ENCODE measurements around the gene SNX30.

The SNX30 gene

DNA sequence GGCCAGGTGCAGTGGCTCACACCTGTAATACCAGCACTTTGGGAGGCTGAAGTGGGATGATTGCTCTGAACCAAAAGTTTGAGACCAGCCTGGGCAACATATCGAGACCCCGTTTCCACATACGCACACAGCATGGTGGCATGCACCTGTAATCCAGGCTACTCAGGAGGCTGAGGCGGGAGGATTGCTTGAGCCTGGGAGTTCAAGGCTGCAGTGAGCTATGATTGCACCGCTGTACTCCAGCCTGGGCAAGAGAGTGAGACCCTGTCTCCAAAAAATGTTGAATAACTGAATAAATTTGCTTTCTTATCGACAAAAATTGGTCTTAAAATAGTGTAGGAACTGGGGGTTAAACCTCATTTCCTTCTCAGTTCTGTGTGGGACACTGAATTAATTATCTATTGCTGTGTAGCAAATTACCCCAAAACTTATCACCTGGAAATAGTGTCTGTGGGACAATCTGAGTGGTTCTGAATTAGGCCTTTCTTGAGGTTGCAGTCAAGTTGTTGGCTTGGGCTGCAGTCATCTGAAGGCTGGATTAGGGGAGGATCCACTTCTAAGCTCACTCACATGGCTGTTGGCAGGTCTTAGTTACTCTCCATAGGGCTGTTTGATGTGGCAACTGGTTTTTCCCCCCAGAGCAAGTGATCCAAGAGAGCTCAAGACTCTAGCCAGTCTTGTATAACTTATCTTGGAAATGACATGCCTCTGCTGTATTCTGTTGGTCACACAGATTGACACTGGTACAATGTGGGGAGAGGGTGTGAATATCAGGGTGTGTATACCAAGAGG, 2.0 kb downstream of the SNX30 start:
- DNase-seq: no peak

DNA sequence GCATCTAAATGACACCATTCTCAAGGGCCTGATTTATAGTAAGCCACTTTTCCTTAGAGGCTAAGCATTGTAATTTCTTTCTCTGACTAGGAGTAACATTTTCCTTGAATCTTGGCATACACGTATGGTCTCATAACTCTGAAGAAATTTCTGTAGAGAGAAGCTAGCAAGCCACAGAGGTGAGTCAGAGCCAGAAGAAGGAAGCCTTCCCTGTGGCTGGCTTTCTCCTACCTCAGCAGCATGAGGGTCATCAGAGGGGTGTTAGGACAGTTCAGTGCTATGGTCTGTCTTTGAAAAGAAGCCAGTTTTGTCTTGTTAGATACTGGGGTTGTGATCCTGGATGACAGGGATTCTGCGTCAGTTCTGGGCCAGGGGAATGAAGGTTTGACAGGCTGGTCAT, 3.2 kb downstream of the SNX30 start:
- DNase-seq: no peak

DNA sequence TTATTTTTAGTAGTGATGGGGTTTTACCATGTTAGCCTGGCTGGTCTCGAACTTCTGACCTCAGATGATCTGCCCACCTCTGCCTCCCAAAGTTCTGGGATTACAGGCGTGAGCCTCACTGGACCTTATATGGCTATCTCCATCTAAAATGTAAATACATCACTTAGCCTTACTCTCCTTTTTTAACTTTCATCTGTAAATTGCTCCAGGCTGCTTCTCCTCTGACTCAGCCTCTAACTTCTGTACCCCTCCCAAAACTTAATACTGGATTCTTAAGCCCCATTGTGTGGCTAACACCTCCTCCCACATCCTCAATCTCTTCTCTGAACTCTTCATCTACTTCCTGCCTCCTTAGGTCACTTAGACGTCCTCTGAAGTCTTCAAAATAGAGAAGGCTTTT, 4.0 kb downstream of the SNX30 start:
- DNase-seq: peak in 1 of 2 donors; percentile 18

- no peak for DNase-seq
These were observed 4.5 kb downstream of the SNX30 start for GRCh38 chr9:112755016-112755427.

DNA sequence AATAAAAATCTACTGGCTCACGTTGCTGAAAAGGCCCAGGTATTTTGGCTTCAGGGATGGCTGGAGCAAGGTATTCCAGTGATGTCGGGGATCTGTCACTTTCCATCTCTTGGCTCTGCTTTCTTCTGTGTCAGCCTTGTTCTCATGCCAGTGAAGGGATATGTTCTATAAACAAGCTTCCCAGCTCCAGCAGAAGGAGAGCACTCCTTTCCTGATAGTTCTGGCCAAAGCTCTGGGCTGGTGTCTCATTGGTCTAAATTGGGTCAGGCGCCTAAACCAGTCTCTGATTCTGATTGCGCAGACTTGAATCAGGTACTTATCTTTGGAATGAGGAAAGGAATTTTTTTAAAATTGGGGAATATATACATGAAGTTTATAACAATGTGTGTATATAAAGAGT, 5.1 kb downstream of the SNX30 start:
- DNase-seq: no peak

GRCh38 chr9:112757282-112757883, 6.8 kb downstream of the SNX30 start:
- no peak for DNase-seq

GRCh38 chr9:112757940-112758339, 7.4 kb downstream of the SNX30 start:
- no peak for DNase-seq

GRCh38 chr9:112760821-112761220, 10.3 kb downstream of the SNX30 start:
- DNase-seq: no peak

DNA sequence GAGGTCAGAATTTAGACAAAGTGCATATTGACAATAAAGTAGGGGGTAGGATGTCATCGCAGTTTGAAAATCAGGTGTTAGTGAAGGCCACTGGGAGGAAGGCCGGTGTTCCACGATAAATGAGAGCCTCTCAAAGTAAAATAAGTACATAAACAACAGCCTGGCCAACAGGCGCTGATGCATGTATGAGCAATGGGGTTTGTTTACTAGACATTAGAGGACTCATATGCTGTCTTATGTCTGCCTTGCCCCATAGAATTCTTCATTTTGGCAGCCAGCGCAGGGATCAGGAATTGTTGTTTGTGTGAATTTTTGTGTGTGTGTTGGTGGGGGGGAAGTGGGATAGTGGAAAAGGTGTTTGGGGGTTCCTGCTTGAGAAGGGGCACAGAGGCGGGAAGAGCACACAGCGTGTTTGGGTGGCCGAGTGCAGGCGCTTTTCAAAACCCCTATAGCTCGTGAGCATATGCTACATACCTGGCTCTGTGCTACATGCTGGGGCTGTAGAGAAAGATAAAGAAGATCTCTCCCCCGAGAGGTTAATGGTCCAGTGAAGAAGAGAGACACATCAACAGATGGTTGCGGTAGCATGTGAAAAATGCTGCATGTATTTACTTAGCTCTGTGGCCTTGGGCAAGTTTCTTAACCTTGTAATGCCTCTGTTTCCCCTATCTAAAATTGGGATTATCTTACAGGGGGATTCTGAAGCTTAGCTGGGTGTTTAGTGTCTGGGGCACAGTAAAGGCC, 11.5 kb downstream of the SNX30 start:
- DNase-seq: no peak

GRCh38 chr9:112762726-112763518, 12.4 kb downstream of the SNX30 start:
- DNase-seq: no peak

DNA sequence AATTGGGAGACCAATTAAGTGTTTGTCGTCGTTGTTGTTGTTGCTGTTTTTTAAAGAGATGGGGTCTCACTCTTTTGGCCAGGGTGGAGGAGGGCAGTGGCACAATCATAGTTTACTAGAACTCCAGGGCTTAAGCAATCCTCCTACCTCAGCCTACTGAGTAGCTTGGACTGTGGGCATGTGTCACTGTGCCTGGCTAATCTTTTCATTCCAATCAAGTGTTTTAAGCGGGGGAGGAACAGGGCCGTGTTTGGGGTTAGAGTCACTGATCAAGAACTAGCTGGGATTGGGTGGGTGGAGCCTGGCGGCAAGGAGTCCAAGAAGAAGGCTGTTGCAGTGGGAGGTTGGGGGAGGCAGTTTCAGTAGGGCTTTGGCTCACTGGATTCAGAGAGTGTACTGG, 13.8 kb downstream of the SNX30 start:
- DNase-seq: no peak

- no peak for DNase-seq
These were observed 14.3 kb downstream of the SNX30 start for GRCh38 chr9:112764837-112765236.

DNA sequence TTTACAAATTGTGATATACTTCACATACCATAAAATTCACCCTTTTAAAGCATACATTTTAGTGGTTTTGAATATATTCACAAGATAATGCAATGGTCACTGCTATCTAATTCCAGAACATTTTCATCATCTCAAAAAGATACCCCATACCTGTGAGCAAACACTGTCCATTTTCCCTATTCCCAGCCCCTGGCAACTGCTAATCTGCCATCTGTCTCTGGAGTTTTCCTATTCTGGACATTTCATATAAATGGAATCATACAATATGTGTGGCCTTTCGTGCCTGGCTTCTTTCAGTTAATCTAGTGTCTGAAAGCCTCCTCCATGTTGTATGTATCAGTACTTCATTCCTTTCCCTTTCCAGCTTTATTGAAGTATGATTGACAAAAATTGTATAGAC, 14.7 kb downstream of the SNX30 start:
- DNase-seq: no peak

GRCh38 chr9:112771359-112772214, 21.0 kb downstream of the SNX30 start:
- no peak for DNase-seq

DNA sequence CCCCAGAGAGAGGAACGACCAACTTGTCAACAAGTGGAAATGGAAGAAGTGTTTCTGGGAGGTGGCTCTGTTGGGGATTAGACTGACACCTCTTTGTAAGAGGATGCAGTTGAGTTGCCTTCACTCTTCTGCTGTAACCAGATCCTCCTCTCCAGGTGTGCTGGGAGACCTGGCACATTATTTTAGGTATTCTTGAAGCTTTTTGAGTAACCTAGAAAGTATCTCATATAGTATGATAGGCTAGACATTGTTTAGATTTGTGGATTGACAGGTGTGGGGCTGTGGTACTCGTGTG, 21.6 kb downstream of the SNX30 start:
- DNase-seq: no peak

DNA sequence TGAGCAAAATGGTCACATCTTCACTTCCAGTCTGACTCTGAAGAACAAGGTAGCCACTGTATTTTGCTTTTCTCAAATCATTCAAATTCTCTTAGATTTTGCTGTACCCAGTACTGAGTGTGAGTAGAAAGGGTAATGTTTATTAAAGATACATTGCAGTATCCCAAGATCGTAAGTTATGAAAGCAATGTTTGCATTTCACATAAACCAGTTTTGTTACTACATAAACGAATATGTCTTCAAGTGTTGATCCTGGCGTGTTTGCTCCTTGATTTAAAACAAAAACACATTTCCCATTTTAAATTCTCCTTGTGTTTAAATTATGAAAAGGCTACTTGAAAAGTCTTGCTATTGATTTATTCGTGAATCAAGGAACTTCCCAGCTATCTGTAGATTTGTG, 22.0 kb downstream of the SNX30 start:
- DNase-seq: no peak

DNA sequence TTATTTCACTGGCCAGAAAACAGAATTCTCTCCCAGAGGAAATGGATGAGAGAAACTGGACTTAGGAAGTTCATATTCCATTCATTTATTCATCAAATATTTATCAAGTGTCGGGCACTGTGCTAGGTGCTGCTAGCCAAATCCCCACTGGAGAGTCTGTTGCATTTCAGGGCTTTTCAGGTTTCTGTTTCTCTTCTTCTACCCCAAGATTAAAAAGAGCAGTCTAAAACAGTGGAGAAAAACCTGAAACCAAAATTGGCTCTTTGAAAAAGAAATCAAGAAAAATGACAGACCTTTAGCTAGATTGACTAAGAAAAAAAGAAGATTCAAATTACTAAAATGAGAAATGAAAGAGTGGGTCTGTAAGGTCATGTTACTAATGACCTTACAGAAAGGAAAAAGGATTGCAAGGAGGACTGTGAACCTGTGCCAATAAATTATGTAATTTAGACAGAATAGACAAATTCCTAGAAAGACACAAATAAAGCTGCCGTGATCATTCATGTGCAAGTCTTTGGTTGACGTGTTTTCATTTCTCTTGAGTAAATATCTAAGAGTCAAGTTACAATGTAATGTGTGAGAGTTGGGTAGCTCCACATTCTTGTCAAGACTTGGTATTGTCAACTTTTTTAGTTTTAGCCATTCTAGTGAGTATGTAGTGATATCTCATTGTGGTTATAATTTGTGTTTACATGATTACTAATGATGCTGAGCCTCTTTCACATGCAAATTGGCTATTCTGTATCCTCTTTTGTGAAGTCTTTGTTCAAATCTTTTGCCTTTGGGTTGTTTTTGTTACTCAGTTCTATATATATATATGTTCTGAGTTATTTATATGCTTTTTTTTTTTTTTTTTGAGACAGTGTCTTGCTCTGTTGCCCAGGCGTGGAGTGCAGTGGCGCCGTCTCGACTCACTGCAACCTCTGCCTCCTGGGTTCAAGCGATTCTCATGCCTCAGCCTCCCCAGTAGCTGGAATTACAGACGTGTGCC, 23.7 kb downstream of the SNX30 start:
- DNase-seq: no peak

GRCh38 chr9:112777914-112778313, 27.4 kb downstream of the SNX30 start:
- DNase-seq: no peak

GRCh38 chr9:112780450-112781036, 30.0 kb downstream of the SNX30 start:
- no peak for DNase-seq

DNA sequence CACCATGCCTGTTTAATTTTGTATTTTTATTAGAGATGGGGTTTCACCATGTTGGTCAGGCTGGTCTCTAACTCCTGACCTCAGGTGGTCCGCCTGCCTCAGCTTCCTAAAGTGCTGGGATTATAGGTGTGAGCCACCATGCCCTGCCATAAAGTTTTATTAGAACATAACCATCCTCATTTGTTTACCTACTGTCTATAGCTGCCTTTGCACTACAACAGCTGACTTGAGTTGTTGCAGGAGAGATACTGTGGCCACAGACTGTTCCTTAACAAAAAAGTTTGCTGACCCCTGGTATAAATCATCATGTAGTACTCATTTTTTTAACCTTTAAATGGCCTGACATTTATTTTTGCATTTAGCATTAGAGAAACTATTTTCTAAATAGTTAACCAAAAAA, 31.7 kb downstream of the SNX30 start:
- DNase-seq: no peak

DNA sequence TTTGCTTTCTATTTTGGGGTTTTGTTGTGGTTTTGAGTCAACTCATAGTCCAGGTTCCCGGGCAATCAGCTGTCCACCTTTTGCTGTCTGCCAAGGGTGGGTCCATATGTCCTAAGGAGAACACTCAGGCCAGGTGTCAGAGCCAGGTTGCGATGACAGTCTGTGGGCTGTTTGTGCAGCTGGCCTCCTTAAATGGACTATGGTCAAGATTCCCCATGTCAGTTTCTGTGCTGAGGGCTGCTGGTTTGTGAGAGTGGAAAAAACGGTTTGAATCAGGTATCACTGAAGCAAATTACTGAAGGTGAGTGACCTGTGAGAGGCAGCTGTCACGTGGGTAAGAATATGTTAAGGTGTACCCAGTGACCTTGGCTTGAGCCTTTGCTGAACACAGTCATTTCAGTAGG, 33.0 kb downstream of the SNX30 start:
- no peak for DNase-seq
